ENCODE data around the gene AGBL3.
"Not testable (repeated sequence)": the region's sequence is repeated elsewhere in the genome, so short reads cannot be mapped to it uniquely, and the experiment has no call there.

GRCh38 chr7:135124631-135125030 lies 138.3 kb downstream of the AGBL3 start:
- not testable (repeated sequence) for TF ChIP-seq CTCF, POLR2A (IDR thresholded peaks at IDR 0.05)
